DND-41 (cell line): ENCODE data around the gene ZMIZ1.

Experiments used
- ATAC-seq: fragments of 200-7000 bp; cut with Tn5 transposase; 3 replicates; pipeline ENCODE4 v1.9.1; 2021; ENCODE audit warnings: low read depth; ENCODE audit not compliant: insufficient read depth
- DNase-seq: peaks from one replicate; pipeline ENCODE4 v3.0.0-alpha.2; 2020
- H2AFZ ChIP-seq: 2 replicates; pipeline ENCODE4 v1.6.0; 2012; ENCODE audit warnings: low read depth, low read length
- H3K27ac ChIP-seq: 2 replicates; pipeline ENCODE4 v1.5.1; 2012; ENCODE audit warnings: low read length, inconsistent platforms
- H3K27me3 ChIP-seq: fragments of 200-600 bp; sonication (generic); 2 replicates; pipeline ENCODE4 v1.6.0; 2012; ENCODE audit warnings: low read length, mild to moderate bottlenecking, inconsistent platforms; ENCODE audit not compliant: insufficient read depth, poor library complexity
- H3K36me3 ChIP-seq: 2 replicates; pipeline ENCODE4 v1.5.1; 2012; ENCODE audit warnings: low read length, inconsistent platforms; ENCODE audit not compliant: insufficient read depth
- H3K4me1 ChIP-seq: 2 replicates; pipeline ENCODE4 v1.5.1; 2012; ENCODE audit warnings: mild to moderate bottlenecking, low read length; ENCODE audit not compliant: insufficient read depth
- H3K4me2 ChIP-seq: 2 replicates; pipeline ENCODE4 v1.6.0; 2012; ENCODE audit warnings: mild to moderate bottlenecking, moderate library complexity, low read length, inconsistent platforms; ENCODE audit not compliant: insufficient read depth
- H3K4me3 ChIP-seq, 2 experiments: fragments of 200-600 bp in 1 of 2; shearing (Covaris generic) in 1 of 2; 2 replicates each; pipeline ENCODE4 v1.5.1; 2012 to 2016; ENCODE audit warnings: inconsistent platforms in 2 of 2, low read length in 2 of 2, mild to moderate bottlenecking in 2 of 2, low read depth in 1 of 2, moderate library complexity in 1 of 2
- H3K79me2 ChIP-seq: 2 replicates; pipeline ENCODE4 v1.6.0; 2012; ENCODE audit warnings: low read length, inconsistent platforms; ENCODE audit not compliant: insufficient read depth
- H3K9ac ChIP-seq: 2 replicates; pipeline ENCODE4 v1.6.0; 2012; ENCODE audit warnings: low read depth, mild to moderate bottlenecking, inconsistent platforms, low read length, moderate library complexity
- H3K9me3 ChIP-seq: 2 replicates; pipeline ENCODE4 v1.5.1; 2012; ENCODE audit warnings: low read length, moderate library complexity, mild to moderate bottlenecking, inconsistent platforms; ENCODE audit not compliant: insufficient read depth, severe bottlenecking
- H4K20me1 ChIP-seq: 2 replicates; pipeline ENCODE4 v1.6.0; 2012; ENCODE audit warnings: low read length; ENCODE audit not compliant: insufficient read depth
- CTCF ChIP-seq: IDR thresholded peaks from 2 replicates; pipeline ENCODE4 v1.5.1; 2012; ENCODE audit warnings: borderline replicate concordance, low read length, moderate library complexity, mild to moderate bottlenecking; ENCODE audit not compliant: poor library complexity, severe bottlenecking; ENCODE audit errors: extremely low read depth
- EZH2 ChIP-seq: IDR thresholded peaks from 3 replicates; pipeline ENCODE4 v1.6.1; 2012; ENCODE audit warnings: borderline replicate concordance, low read depth, mild to moderate bottlenecking, moderate library complexity, low read length, inconsistent platforms; ENCODE audit not compliant: severe bottlenecking

The ZMIZ1 gene

GRCh38 chr10:79224263-79224949 is 155.6 kb downstream of the ZMIZ1 start:
- no peak overlapping the region for H3K9ac ChIP-seq
- no peaks in the 10 kb centered on the region for H3K9me3 ChIP-seq
- ATAC-seq (no peak), DNase-seq (no peak)
- H2AFZ ChIP-seq, result no peak overlapping the region
- peaks cover 80% of the 10 kb centered on the region for H3K36me3 ChIP-seq
- H3K4me2 ChIP-seq, result no peak overlapping the region
- H3K27me3 ChIP-seq, result no peaks in the 10 kb centered on the region
- TF ChIP-seq EZH2 (no peak), CTCF (no peak)
- no peak overlapping the region for H3K4me3 ChIP-seq
- peaks cover 14% of the 10 kb centered on the region for H4K20me1 ChIP-seq
- no peak overlapping the region for H3K27ac ChIP-seq
- no peaks in the 10 kb centered on the region for H3K4me1 ChIP-seq
- H3K79me2 ChIP-seq, result no peaks in the 10 kb centered on the region

GRCh38 chr10:79224992-79225391 is 156.2 kb downstream of the ZMIZ1 start:
- no peak overlapping the region for H3K9ac ChIP-seq
- H3K4me3 ChIP-seq, result no peak overlapping the region
- TF ChIP-seq EZH2, result no peak
- TF ChIP-seq CTCF, result no peak
- H2AFZ ChIP-seq, result no peak overlapping the region
- H3K9me3 ChIP-seq, result no peaks in the 10 kb centered on the region
- H3K36me3 ChIP-seq, result peaks cover 82% of the 10 kb centered on the region
- H4K20me1 ChIP-seq, result peaks cover 17% of the 10 kb centered on the region
- no peaks in the 10 kb centered on the region for H3K79me2 ChIP-seq
- ATAC-seq (no peak), DNase-seq (no peak)
- H3K4me1 ChIP-seq, result no peaks in the 10 kb centered on the region
- H3K4me2 ChIP-seq, result no peak overlapping the region
- H3K27me3 ChIP-seq, result no peaks in the 10 kb centered on the region
- H3K27ac ChIP-seq, result no peak overlapping the region

DNA sequence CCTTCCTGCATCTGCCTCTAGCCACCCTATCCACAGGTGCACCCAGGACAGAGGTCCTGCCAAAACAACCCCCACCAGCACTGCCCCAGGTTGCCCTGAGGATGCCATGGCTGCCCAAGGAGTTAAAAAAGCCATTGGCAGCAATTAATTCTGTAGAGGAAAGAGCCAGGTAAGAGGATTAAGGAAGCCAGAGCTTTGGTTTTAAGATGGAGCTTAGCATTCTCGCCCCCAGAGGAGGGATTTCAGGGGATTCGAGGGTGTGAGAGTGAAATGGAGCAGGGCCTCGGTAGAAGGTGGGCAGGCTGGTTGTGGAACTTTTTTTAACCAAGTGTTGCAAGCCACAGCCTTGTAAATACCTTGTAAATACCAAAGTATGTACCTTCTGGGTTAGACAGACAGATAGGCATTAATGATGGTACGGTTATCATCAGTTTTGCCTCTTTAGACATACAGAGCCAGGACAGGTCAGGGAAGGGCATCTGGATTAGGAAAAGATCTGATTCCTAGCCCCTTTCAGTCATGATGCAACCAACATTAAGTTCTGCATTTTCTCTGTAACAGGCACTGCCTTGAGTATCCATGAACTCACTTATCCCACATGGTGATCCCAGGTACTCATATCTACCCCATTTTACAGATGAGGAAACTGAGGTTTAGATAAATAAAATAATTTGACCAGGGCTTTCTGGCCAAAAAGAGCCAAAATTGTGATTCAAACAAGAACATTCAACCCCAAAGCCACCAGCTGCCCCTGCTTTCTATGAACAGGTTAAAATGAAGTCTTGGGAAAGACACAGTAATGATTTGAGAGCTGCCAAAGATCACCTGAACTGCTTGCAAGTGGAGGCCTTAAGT is 157.9 kb downstream of the ZMIZ1 start:
- Histone ChIP-seq H3K9me3 (no peaks in the 10 kb centered on the region), H4K20me1 (peaks cover 8% of the 10 kb centered on the region; the same call in 1 of the 2 replicates), H3K36me3 (peaks cover 72% of the 10 kb centered on the region), H3K4me3 (no peak overlapping the region), H3K27me3 (no peaks in the 10 kb centered on the region), H3K79me2 (no peaks in the 10 kb centered on the region), H3K9ac (no peak overlapping the region), H3K4me2 (no peak overlapping the region), H2AFZ (no peak overlapping the region), H3K27ac (no peak overlapping the region), H3K4me1 (no peaks in the 10 kb centered on the region)
- TF ChIP-seq CTCF, result no peak
- no peak for TF ChIP-seq EZH2
- DNase-seq, result no peak
- no peak for ATAC-seq
